ENCODE results near the gene COL2A1.

The COL2A1 gene

DNA sequence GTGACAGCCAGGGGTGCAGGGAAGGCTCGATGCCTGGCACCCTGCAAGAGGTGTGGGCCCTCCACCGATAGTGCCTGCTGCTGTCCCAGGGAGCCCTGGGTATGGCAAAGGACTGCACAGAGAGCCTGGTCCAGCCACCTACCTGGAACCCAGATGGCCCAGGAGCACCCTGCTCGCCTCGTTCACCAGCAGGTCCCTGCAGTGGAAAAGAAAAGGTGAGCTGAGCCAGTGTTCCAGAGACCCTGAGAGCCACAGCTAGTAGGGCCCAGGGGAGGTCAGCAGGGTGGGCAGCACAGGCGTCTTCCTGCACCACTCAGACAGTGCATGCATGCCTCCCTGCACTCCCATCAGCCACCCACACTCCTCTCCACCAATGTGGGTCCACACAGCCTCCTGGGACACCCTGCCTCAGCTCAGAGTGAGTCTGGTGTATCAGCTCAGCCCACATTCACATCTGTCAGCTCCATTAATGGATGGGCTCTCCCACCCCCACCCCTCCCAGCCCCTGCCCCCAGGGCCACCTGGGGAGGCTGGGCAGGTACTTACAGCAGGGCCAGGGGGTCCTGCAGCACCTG is 20.6 kb downstream of the COL2A1 start:
- no peak for DNase-seq (ENCODE audit: low read depth)
- no peak overlapping the region for H3K4me3 ChIP-seq (ENCODE audit: low read depth, low read length)
- no peak for TF ChIP-seq CTCF (IDR thresholded peaks at IDR 0.05; ENCODE audit: insufficient read depth, low read depth, low read length, missing control alignments)

DNA sequence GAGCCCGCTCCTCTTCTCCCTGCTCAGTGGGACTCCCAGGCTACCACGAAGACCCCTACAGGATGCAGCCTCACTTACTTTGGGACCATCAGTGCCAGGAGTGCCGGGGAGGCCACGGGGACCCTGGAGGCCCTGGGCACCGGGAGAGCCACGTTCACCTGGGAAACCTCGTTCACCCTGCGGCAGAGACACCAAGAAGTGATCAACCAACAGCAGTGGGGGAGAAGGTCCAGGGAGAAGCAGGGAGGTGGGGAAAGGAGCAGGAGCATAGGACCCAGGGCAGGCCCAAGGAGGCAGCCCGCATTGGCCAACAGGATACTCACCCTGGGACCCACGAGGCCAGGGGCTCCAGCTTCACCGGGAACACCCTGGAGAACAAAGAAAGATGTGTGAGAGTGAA is 21.5 kb downstream of the COL2A1 start:
- H3K4me3 ChIP-seq (ENCODE audit: low read depth, low read length): no peak overlapping the region
- no peak for DNase-seq (ENCODE audit: low read depth)
- no peak for TF ChIP-seq CTCF (IDR thresholded peaks at IDR 0.05; ENCODE audit: insufficient read depth, low read depth, low read length, missing control alignments)

DNA sequence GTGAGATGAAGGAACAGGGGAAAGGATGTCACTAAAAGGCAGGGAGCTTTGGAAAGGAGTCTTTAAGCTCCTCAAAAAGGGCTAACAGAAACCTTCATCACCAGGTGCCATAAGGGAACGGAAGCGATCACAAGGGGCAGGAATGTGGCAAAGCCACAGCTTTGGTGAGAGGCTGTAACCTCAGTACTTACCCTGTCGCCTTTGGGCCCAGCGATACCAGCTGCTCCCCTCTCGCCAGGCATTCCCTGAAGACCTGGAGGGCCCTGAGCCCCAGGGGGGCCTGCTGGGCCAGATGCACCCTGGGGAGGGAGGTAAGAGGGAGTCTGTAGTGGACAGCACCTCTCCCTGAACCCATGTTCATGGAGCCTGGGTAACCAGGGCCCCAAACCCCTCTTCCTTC is 22.0 kb downstream of the COL2A1 start:
- DNase-seq (ENCODE audit: low read depth): no peak
- no peak for TF ChIP-seq CTCF (IDR thresholded peaks at IDR 0.05; ENCODE audit: insufficient read depth, low read depth, low read length, missing control alignments)

GRCh38 chr12:47981496-47982260 is 22.6 kb downstream of the COL2A1 start:
- DNase-seq (ENCODE audit: low read depth): no peak
- no peak for TF ChIP-seq CTCF (IDR thresholded peaks at IDR 0.05; ENCODE audit: insufficient read depth, low read depth, low read length, missing control alignments)

More for the DNA sequence above, 22.0 kb downstream of the COL2A1 start:
- no peak overlapping the region for H3K4me3 ChIP-seq (ENCODE audit: low read depth, low read length)

DNA sequence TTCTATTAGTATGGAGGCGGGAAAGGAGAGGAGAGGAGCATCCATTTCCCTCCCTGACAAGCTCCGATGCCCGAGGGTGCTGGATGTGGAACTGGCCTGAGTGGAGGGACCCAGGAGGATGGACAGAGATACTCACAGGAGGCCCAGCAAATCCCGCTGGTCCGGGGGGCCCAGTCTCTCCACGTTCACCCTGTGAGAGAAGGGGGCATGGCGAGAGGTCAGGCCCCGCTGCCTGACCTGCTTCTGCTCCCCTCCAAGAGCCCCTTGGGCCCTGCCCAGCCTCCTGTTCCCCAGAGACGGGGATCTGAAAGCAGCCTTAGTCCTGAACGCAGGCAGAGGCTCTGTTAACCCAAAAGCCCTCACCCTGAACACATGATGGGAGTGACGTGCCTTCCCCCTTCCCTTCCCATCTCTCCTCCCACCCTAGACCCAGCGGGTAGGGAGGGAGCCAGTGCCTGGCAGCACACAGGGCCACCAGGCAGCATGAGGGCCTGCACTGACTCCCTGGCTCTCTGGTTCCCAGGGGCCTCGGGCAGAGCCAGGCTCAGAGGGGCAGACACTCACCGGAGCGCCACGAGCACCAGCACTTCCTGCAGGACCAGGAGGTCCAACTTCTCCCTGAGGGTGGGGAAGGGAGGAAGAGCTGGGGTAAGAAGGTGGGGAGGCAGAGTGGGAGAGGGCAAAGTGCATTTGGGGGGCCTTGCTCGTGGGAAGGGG is 23.3 kb downstream of the COL2A1 start:
- no peak overlapping the region for H3K4me3 ChIP-seq (ENCODE audit: low read depth, low read length)
- DNase-seq (ENCODE audit: low read depth): no peak
- TF ChIP-seq CTCF (IDR thresholded peaks at IDR 0.05; ENCODE audit: insufficient read depth, low read depth, low read length, missing control alignments): no peak

More at GRCh38 chr12:47981496-47982260, 22.6 kb downstream of the COL2A1 start:
- H3K4me3 ChIP-seq (ENCODE audit: low read depth, low read length): no peak overlapping the region

DNA sequence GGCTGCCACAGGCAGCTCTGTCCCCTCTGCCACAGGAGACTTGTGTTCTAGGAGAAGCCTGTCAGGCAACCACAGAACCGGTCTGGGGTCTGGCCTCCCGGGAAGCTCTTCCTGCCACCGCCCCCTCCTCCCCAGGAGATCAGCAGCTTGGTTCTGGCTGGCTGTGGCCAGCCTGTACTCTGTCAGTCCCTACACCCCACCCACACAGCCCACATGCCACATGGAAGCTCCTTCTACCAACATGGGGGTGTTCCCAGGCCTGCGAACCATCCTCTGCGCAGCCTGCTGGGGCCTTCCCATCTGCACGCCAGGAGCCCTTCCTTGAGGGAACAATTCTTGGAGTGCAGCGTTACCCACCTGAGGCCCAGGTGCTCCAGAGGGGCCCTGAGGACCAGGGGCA is 24.1 kb downstream of the COL2A1 start:
- H3K4me3 ChIP-seq (ENCODE audit: low read depth, low read length): no peak overlapping the region
- no peak for TF ChIP-seq CTCF (IDR thresholded peaks at IDR 0.05; ENCODE audit: insufficient read depth, low read depth, low read length, missing control alignments)
- no peak for DNase-seq (ENCODE audit: low read depth)

All from GM12865 (cell line).